Sigmoid colon (tissue), 4 donors: Measurements from ENCODE around the gene KIF22.

Experiments
- CTCF ChIP-seq, 4 experiments: fragments of 450-650 bp in 3 of 4; fragments of 200-600 bp in 1 of 4; IDR thresholded peaks; one replicate each; pipeline ENCODE4 v1.5.1; 2016 to 2019; ENCODE audit warnings: antibody characterized with exemption in 4 of 4, mild to moderate bottlenecking in 3 of 4, moderate library complexity in 2 of 4
- EP300 ChIP-seq, 4 donors: sonication (generic); formaldehyde crosslinking; IDR thresholded peaks; one replicate each; pipeline ENCODE4 v1.6.1; 2017; ENCODE audit warnings: antibody characterized with exemption in 4 of 4
- POLR2A ChIP-seq, 2 donors: fragments of 450-650 bp; IDR thresholded peaks; one replicate each; pipeline ENCODE4 v1.6.1; 2016; ENCODE audit warnings: antibody characterized with exemption in 2 of 2, mild to moderate bottlenecking in 2 of 2, moderate library complexity in 2 of 2
- POLR2AphosphoS5 ChIP-seq, 4 donors: sonication (generic); formaldehyde crosslinking; IDR thresholded peaks; one replicate each; pipeline ENCODE4 v1.6.1; 2017; ENCODE audit warnings: antibody characterized with exemption in 4 of 4

GRCh38 chr16:29825145-29826044 lies 34.8 kb downstream of the KIF22 start:
- no peak for TF ChIP-seq CTCF (IDR thresholded peaks at IDR 0.05)
- peak in 3 of 4 donors; percentile 20 to 50 (median 25) for TF ChIP-seq POLR2AphosphoS5 (IDR thresholded peaks at IDR 0.05)
- TF ChIP-seq EP300 (IDR thresholded peaks at IDR 0.05): no peak
- no peak for TF ChIP-seq POLR2A (IDR thresholded peaks at IDR 0.05)
